DOHH2 (cell line): ENCODE results near the gene PDE4B.

Experiments
- H3F3A ChIP-seq: fragments of 200-600 bp; sonication (generic), shearing (Covaris generic); 2 replicates; pipeline ENCODE4 v1.6.0; 2016; ENCODE audit warnings: antibody characterized with exemption, mild to moderate bottlenecking; ENCODE audit not compliant: control insufficient read depth, insufficient read depth
- H3K27ac ChIP-seq: fragments of 200-600 bp; sonication (generic); 2 replicates; pipeline ENCODE4 v1.5.1; 2014; ENCODE audit warnings: low read depth, mild to moderate bottlenecking, low read length, moderate library complexity
- H3K27me3 ChIP-seq: fragments of 200-600 bp; sonication (generic); 2 replicates; pipeline ENCODE4 v1.6.1; 2014; ENCODE audit warnings: mild to moderate bottlenecking, low read length, mixed read lengths; ENCODE audit not compliant: control insufficient read depth
- H3K36me3 ChIP-seq: fragments of 200-600 bp; sonication (generic); 2 replicates; pipeline ENCODE4 v1.6.1; 2014; ENCODE audit warnings: mild to moderate bottlenecking, low read length, moderate library complexity, mixed read lengths; ENCODE audit not compliant: control insufficient read depth
- H3K4me1 ChIP-seq: fragments of 200-600 bp; sonication (generic); 2 replicates; pipeline ENCODE4 v1.6.1; 2014; ENCODE audit warnings: mild to moderate bottlenecking, low read length, mixed read lengths; ENCODE audit not compliant: control insufficient read depth
- H3K4me2 ChIP-seq: fragments of 200-600 bp; sonication (generic); 2 replicates; pipeline ENCODE4 v1.6.0; 2014; ENCODE audit warnings: mild to moderate bottlenecking, low read length, moderate library complexity
- H3K4me3 ChIP-seq: fragments of 200-600 bp; sonication (generic); 2 replicates; pipeline ENCODE4 v1.5.1; 2014; ENCODE audit warnings: mild to moderate bottlenecking, low read length, mixed read lengths
- H3K79me2 ChIP-seq: fragments of 200-600 bp; sonication (generic); 2 replicates; pipeline ENCODE4 v1.6.1; 2014; ENCODE audit warnings: mild to moderate bottlenecking, low read length, mixed read lengths; ENCODE audit not compliant: control insufficient read depth
- H3K9me2 ChIP-seq: fragments of 200-600 bp; sonication (generic); replicated peaks from 2 replicates; pipeline ENCODE4 v1.6.1; 2014; ENCODE audit warnings: mild to moderate bottlenecking, low read length, mixed read lengths; ENCODE audit not compliant: control insufficient read depth
- H3K9me3 ChIP-seq: fragments of 200-600 bp; sonication (generic); 2 replicates; pipeline ENCODE4 v1.6.1; 2014; ENCODE audit warnings: antibody characterized with exemption, low read length, mixed read lengths; ENCODE audit not compliant: control insufficient read depth, insufficient read depth
- H4K20me1 ChIP-seq: fragments of 200-600 bp; sonication (generic); 2 replicates; pipeline ENCODE4 v1.6.0; 2014; ENCODE audit warnings: low read depth, mild to moderate bottlenecking, antibody characterized with exemption, low read length, moderate library complexity; ENCODE audit not compliant: control insufficient read depth, insufficient read depth
- CTCF ChIP-seq: fragments of 200-600 bp; sonication (generic); IDR thresholded peaks from one replicate; pipeline ENCODE4 v1.5.1; 2014; ENCODE audit warnings: antibody characterized with exemption, mild to moderate bottlenecking, low read depth, low read length; ENCODE audit not compliant: poor library complexity, severe bottlenecking
- EZH2phosphoT487 ChIP-seq: fragments of 200-600 bp; sonication (generic); IDR thresholded peaks from 2 replicates; pipeline ENCODE4 v1.6.1; 2017; ENCODE audit warnings: borderline replicate concordance, mild to moderate bottlenecking, antibody characterized with exemption, low read length, moderate library complexity, mixed read lengths

The PDE4B gene

DNA sequence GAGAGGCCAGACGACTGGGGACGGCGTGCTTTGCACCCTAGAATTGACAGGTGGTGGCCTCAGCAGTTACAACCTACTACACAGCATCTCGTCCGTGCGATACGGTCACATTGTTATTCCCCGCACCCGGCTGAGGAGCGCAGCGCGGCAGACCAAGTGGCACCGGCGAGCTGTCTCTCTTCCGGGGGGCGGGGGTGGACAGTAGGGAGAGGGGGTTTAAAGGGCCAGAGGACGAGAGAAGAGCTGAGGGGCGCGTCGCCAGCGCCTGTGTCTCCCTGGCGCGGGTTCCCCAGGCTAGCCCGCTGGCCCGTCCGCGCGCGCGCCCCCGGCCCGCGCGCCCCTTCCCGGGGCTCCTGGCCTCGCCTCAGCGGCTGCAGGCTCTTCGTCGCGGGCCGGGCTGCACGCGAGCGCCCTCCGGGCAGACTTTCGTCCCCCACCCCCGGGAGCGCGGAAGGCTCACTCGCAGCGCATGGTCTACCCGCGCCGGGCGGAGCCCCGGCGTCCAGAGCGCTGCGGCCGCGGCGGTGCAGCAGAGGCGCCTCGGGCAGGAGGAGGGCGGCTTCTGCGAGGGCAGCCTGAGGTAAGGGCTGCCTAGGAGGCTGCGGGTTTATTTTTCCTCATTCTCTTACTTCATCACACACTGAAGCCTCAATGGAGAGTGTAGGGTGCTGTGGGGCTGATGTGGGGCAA, at the start of gene PDE4B:
Gene PDE4B, plus strand, starts transcription at position 227 of the 690 bp plus-strand sequence.
- H3K79me2 ChIP-seq, result no peaks in the 10 kb centered on the region
- no peaks in the 10 kb centered on the region for H3K9me3 ChIP-seq
- H3K27ac ChIP-seq, result no peak within 1 kb of the TSS
- TF ChIP-seq CTCF, result no peak
- TF ChIP-seq EZH2phosphoT487, result no peak
- H4K20me1 ChIP-seq, result no peaks in the 10 kb centered on the region
- no peak within 1 kb of the TSS for H3K4me3 ChIP-seq
- no peaks in the 10 kb centered on the region for H3K27me3 ChIP-seq
- H3F3A ChIP-seq, result no peaks in the 10 kb centered on the region
- H3K4me2 ChIP-seq, result no peak within 1 kb of the TSS
- H3K9me2 ChIP-seq, result no peaks in the 10 kb centered on the region
- H3K4me1 ChIP-seq, result no peaks in the 10 kb centered on the region
- H3K36me3 ChIP-seq, result no peaks in the 10 kb centered on the region

- no peaks in the 10 kb centered on the region for H4K20me1 ChIP-seq
- no peaks in the 10 kb centered on the region for H3K27me3 ChIP-seq
- peaks cover 27% of the 10 kb centered on the region; the same call in 1 of the 2 replicates for H3K9me3 ChIP-seq
- no peaks in the 10 kb centered on the region for H3K4me1 ChIP-seq
- no peaks in the 10 kb centered on the region for H3F3A ChIP-seq
- no peak for TF ChIP-seq EZH2phosphoT487
- no peak for TF ChIP-seq CTCF
- H3K4me2 ChIP-seq, result no peak overlapping the region
- H3K27ac ChIP-seq, result no peak overlapping the region
- H3K79me2 ChIP-seq, result no peaks in the 10 kb centered on the region
- no peak overlapping the region for H3K4me3 ChIP-seq
- H3K9me2 ChIP-seq, result no peaks in the 10 kb centered on the region
- H3K36me3 ChIP-seq, result peaks cover 6% of the 10 kb centered on the region
Measured at GRCh38 chr1:65744731-65745130, 48.0 kb upstream of the PDE4B start.

DNA sequence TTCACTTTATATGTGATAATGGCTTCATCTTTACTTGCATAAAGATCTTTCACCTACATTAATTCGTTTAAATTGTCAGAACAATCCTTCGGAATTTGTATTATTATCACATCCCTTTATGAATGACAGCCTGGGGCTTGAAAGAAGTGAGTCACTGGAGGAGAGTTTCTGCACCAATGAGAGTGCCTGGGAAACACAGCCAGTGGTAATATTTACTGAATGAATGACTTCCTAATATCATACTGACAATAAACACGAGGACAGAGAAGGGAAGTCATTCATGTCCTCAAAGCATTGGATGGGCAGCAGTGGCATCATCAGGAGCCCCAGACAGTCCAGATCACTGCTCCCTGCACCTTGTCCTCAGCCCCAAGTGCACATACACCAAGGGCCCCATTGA, 40.7 kb upstream of the PDE4B start:
- TF ChIP-seq EZH2phosphoT487 (no peak), CTCF (no peak)
- no peaks in the 10 kb centered on the region for H3K79me2 ChIP-seq
- H3K4me1 ChIP-seq, result no peaks in the 10 kb centered on the region
- no peaks in the 10 kb centered on the region for H3K36me3 ChIP-seq
- no peak overlapping the region for H3K4me3 ChIP-seq
- no peaks in the 10 kb centered on the region for H3F3A ChIP-seq
- no peaks in the 10 kb centered on the region for H4K20me1 ChIP-seq
- no peak overlapping the region for H3K4me2 ChIP-seq
- no peaks in the 10 kb centered on the region for H3K9me2 ChIP-seq
- H3K27me3 ChIP-seq, result no peaks in the 10 kb centered on the region
- no peak overlapping the region for H3K27ac ChIP-seq
- H3K9me3 ChIP-seq, result no peaks in the 10 kb centered on the region
